ENCODE measurements around the gene UXS1.

The UXS1 gene

DNA sequence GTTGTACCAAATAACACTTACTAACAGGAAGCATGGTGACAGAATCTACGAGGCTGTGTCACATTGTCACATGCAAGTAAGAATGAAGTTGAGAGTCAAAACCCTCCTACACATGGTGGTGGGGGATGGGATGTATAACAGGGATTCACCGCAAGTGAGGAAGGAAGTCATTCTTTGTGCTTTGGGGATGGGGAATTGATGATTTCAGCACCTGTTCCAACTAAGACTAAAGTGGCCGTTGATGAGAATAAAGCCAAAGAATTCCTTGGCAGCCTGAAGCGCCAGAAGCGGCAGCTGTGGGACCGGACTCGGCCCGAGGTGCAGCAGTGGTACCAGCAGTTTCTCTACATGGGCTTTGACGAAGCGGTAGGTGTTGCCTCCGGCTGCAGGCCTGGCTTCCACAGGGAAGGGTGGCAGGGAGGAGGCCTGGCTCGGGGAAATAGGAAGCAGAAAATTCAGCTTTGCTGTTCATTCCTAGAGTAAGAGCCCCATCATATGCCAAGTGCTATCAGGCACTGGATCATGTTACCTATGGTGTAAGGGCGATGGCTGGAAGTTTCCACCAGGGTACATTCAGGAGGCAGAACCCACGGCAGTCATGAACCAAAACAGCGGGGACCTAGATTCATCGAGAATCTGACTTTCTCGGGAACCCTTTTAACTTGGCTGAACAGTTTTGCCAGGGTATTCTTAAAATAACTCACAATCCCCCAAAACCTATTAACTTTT is 120.3 kb downstream of the UXS1 start:
- no peak for DNase-seq

DNA sequence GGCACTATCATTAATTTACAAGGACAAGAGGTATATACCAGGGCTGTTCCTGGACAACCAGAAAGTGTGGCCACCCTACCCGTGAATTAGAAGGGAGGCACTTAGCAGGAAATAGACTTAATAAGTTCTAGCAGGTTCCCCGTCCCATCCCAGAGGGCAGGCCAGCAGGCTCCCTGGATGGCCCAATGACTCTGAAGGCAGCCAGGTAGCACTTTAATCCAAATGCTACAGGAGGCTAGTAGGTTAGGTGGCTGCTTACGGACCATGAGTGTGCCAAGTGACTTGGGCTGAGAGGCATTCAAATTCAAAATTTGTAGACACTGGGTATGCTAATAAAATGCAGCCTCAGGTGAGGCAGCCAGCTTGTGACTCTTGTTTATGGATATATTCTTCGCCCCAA is 123.9 kb downstream of the UXS1 start:
- no peak for DNase-seq

DNA sequence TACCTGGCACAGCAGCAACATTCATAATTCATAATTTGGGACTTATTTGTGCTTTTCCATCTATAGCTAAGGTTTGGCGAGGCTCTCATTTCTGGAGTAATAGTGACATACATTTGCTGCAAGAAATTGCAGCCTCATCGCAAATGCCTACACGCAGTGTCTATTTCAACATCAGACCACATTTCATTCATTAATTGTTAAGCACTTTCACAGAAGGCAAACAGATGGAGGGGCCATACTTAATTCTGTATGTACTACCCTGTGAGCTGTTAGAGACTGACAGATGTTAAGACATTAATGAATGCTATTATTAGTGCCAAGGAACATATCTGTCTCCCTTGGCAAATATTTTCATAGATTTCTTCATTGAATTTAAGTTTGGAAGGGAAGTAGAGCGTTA is 125.7 kb downstream of the UXS1 start:
- no peak for DNase-seq

DNA sequence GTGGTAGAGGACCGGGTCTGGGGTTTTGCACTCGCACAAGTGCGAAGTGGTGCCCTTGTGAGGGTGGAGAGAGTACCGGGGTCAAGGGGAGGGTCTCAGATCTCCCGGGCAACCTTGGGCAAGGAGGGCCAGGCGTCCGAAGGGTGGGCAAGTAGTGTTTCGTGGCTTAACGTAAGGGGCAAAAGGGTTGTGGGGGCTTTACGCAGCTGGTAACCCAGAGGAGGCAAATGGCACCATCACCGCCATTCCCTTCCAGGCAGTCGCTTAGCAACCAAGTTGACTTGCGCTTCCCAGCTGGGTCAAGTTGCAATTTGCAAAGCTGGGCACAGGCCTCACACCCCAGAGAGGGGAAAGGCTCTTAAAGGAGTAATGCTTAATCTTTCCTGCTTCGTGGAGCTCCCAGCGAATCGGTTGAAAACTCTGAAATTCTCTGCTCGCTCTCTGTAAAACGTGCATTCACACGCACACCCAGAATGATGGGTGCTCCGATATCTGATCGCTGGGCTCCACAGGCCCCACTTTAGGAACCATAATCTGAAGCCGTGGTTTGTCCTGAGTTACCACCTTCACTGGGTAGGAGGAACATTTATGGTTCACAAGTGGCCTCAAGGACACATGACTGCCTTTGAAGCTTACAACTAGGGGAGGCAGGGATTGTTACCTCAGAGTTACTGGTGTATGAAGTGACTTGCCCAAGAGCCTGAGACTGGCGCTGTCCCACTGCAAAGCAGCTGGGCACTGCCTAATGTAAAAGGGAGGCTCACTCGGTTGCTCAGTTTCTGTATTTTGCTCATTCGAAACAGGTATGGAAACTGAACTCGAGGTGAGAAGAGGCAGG is 127.9 kb downstream of the UXS1 start:
- DNase-seq: no peak

DNA sequence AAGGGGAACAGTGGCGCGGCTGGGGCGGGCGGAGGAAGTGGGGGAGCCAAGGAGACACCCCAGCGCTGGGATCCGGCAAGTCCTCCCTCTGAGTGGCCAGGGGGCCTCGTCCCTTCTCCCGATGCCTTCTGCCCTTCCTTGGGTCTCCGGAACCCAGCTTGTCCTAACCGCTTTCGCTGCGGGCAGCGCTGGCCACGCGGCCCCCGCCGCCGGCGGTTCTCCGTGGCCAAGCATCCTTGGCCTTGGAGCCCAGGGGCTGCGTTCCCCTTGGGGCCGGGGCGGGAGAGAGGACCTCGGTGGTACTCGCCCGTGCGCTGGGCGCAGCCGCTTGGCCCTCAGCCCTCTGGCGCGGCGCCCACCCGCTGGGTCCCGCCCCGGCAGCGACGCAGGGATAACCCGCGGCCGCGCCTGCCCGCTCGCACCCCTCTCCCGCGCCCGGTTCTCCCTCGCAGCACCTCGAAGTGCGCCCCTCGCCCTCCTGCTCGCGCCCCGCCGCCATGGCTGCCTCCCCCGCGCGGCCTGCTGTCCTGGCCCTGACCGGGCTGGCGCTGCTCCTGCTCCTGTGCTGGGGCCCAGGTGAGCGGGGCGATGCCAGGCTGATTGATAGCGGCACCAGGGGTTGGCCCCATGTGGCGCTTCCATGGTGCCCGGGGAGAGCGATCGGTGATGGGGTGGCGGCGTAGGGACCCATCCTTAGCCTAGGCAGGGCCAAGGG is 128.7 kb downstream of the UXS1 start:
- no peak for DNase-seq

DNA sequence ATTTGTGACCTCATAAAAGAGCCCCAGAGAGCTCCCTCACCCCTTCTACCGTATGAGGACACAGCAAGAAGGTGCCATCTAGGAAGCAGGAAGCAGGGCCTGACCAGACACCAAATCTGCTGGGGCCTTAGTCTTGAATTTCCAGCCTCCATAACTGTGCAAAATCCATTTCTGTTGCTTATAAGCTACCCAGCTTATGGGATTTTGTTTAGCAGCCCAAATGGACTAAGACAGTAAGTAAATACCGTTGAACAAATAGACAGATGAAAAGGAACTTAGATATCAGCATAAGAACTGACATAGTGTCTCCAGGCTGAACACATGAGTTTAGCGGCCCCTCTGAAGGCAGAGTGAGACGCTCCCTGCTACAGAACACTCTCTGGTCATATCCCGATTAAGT is 130.9 kb downstream of the UXS1 start:
- DNase-seq: no peak

DNA sequence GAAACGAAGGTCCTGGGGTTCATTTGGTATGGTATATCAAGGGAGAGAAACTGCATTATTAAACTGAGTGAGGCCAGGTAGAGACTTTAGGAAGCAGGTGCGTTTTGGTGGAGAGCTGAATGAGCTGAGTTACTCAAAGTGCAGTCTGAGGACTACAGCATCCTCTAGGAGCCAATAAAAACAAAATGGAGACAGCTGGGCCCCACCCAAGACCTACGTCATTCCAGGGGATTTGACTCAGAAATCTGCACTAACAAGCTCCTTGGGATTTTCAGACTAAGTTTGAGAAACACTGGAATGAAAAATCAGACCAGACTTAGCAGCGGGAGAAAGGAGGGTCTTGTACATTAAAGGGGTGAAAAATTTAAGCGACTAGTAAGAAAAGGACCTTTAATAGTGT is 131.5 kb downstream of the UXS1 start:
- DNase-seq: no peak

DNA sequence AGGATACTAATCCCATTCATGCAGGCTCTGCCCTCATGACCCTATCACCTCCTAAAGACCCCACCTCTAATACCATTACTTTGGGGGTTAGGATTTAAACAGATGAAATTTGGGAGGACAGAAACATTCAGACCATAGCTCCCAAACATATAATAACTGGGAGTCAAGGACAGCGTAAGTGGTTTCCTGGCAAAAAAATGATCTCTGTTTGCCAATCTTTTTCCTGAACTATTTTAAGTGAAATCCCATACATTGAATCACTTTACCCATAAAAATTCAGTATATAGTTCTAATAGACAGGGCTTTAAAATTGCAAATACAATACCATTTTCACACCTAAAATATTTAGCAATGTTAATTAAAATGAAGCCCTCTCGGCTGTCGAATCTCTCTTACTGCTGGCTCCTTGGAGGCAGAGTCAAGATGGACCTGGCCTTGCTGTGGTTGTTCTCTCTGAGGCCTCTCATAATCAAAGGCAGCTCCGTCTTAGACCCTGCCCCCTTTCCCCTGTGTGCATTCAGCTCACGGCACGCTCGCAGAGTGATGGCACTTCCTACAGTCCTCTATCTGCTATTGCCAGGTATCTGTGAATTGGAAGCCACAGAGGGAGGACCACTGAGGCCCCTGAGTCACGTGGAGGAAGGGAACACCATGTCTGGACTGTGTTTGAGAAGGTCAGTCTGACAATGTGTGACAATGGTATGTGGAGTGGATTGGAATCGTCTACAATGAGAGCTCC is 132.3 kb downstream of the UXS1 start:
- no peak for DNase-seq

DNA sequence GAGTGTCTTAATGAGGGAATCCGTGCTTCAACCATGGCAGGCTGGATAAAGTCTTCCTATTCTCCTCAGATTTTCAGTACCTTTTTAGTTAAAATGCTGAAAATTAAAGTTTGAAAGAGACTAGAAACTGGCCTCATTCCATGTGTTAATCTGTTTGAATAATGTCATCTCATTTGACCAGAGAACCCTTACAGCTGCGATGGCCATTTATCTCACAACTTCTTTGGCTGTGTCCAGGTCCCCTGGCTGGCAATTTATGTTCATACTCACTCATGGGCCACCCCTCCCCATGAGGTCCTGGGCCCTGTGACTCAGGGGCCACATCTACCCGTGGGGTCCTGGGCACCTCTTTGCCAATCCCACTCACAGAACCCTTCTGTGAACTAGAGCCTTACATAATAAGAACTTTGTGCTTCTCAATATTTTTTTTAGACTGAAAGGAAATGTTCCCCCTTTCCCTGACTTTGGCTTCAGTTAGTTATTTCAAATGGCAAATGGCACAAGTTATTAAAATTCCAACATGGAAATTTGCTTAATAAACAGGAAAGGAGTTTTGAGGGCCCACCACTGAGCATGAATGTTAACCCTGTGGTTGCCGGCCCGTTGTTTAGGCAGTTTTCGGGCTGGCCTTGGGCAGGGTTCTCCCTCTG is 134.6 kb downstream of the UXS1 start:
- no peak for DNase-seq

DNA sequence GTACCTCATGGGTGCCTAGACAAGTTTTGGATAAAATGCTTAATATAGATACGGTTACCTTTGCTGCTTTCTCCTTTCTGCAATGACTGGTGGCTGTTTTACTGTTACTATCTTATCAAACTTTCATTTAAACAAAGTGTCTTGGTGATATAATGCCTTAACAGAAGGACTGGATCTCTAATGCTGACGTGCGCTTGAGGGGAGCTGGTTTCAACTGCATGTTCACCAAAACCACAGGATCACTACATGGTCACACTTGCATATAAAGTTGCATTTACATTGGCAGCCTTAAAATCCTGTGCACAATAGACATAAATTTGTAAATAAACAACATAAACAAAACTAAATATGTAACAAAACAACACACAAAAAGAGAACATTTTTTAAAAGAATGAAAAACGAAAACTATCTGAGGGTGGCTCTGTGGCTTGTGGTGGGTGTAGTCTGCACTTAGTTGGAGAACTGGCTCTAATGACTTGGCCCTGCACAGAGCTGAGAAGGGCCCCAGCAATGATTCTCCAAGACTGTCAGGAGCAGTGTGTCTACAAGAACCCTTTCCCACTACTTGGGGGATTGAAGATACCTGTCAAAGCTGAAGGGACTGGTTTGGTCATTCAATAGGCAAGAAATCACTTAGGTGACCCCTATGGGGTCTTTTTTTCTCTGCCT is 135.5 kb downstream of the UXS1 start:
- DNase-seq: no peak

DNA sequence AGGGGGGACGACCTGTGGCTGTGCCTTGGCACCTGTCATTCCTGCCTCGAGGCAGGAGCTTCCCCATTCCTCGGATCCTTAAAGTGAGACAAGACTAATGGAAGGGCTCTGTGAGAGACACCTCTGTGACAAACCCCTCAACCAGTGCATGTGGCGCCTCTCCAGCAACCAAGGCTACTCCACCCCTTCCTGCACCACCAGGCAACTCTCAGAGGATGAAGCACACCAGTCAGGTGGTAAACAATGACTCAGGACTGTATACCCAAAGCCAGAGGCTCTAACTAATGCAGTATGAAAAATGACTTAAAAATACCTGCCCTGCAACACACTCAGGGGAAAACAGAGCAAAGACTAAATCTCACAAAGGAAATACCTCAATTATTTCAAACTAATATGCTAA is 136.9 kb downstream of the UXS1 start:
- DNase-seq: no peak

DNA sequence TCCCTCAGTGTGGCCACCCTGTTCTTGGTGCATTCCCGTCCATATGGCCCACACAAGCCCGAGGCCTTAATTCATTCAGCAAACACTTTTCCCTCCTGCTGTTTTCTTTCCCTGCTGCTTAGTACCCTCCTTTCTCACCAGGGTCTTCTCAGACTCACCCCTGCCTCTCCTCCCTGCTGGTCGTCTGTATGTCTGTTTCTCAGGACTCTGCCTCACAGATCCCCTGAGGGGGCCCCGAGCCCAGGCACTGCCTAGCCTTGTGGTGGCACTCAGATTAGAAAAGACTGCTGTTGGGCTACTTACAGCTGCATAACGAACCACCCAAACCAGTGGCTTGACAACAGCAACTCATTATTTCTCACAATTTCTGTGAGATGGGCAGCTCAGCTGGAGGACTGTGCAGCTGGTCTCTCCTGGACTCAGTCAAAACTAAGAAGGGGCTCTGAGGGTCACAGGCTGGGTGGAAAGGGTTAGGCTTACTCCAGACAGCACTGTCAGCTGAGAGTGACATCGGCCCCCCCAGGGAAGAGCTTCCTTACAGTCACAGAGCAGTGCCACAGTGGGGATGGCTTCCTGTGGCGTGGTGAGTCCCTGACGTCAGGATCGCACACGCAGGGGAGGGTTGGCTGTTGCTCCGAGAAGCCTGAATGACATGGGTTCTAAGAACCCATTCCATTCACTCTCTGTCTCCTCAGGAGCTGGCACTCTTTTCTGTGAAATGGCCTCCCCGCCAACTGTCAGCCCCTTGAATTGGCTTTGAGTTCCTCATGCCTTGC is 139.0 kb downstream of the UXS1 start:
- DNase-seq: no peak

DNA sequence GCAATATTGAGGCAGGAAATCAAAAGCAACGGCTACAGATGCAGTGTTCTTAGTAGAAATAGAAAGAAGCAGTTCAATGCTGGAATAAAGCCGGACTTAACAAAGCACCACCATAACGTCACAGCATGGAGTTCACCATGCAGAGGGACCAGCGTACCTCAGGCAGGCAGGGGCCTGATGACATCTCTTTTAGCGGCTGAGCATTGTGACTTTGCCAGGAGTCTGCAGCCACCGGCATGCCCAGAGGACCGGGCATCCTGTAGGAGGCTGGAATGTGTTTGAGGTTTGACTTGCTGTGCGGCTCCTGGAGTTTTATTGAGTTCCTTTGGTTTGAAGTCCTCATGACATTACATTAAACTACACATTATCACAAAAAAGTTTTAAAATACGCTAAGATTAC is 139.8 kb downstream of the UXS1 start:
- no peak for DNase-seq

DNA sequence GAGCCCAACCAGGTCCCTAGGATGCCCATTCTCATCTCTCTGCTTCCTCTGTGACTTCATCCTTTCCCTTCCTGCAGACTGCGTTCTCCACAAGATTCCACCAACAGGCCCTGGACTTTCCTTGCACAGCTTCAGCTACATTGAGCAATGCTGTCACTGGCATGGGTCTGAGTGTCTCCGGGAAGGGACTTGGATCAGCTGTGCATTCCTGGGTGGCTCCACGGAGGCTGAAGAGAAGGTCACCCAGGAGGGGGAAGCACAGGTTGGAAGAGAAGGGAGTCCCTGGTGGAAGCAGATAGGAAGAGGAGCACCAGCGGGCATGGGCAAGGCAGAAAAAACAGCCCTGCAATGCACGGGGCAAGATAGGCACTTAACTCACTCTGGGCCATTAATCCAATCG is 140.5 kb downstream of the UXS1 start:
- no peak for DNase-seq

DNA sequence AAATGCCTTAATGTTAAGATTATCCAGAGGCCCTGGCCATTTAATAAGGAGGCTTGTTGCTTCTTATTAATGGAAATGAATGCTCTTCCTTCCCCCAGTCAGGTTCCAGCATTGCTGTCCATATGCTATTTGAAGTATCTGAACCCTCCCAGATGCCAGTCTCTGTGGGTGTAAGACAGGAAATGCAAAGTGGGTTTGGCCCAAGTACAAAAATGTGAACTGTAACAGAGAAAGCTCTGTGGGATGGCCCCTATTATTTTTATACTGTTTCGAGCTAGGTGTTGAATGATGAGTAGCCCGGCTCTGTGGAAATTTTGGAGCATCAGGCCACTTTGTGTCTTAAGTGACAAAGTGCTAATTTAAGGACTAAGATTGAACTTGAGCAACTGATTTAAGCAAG is 141.0 kb downstream of the UXS1 start:
- no peak for DNase-seq

DNA sequence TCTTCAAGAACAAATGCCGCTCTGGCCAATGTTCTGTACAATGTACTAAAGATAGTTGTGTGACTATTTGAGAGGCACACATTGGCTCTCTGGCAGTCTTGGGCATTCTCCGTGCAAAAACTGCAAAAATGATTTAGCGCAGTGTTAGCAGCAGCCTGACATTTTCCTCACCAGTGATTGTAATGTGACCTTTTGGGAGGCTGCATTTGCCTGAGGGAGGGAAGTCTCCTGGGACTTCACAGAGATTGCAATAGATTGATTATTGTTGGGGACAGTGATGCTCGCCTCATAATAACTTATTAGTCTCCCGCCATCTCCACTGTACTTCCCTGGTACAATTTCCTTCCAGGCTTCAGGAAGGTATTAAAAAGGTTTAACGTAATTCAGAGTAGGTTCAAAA is 149.2 kb downstream of the UXS1 start:
- DNase-seq: no peak

DNA sequence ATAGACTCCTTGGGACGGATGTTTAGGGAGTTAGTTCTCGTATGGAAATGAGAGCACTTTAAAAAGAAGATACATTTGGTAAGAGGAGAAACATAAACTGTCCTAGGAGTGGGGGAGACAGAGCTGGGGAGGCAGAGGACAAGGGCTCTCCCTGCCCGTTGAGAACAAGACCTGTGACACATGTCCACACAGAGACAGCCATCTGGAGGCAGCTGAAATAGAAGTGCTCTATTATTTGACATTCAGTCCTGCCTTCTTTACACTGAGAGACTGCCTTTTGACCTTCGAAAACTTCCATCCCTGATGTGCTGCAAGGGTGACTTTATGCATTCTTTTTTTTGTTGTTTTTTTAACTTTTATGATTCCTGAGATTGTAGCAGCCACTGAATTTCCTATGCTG is 150.1 kb downstream of the UXS1 start:
- DNase-seq: no peak

All from cerebellar nuclear complex (tissue), 1 donor.